Measurements from ENCODE around the gene RNF169.

DNA sequence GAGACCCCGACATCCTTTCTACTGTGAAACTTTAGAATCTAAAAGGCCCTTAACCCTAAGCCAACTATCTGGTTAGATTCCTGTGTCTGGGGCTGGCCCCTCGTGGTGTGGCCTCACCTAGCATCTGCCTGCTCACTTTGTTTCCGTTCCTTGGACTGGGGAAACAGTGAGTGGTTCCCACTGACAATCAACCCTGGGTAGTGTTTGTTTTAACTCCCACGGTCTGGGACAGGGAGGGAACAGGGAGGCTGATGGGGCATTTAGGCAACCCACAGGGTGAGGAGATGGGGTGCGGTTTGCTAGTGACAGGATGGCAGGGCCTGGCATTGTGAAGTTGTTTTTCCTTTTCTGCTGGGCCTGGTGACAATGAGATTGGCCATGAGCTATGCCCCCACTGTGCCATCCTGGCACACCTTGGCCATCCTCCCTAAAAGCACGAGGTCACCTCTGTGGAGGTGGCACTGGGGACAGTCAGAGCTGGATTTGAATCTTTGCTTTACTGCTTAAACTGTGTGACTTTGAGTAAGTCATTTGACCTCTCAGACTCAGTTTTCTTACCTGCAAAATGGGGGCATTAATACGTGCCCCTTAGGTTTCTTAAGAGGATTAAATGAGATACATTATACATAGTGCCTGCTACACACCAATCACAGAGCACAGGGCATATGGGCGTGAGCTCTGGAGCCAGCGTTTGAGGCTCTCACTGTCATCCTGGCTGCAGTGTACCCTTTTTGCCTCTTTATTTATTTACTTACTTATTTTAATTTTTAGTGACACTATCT is 48.8 kb upstream of the RNF169 start:
- TF ChIP-seq, protein P1, sequence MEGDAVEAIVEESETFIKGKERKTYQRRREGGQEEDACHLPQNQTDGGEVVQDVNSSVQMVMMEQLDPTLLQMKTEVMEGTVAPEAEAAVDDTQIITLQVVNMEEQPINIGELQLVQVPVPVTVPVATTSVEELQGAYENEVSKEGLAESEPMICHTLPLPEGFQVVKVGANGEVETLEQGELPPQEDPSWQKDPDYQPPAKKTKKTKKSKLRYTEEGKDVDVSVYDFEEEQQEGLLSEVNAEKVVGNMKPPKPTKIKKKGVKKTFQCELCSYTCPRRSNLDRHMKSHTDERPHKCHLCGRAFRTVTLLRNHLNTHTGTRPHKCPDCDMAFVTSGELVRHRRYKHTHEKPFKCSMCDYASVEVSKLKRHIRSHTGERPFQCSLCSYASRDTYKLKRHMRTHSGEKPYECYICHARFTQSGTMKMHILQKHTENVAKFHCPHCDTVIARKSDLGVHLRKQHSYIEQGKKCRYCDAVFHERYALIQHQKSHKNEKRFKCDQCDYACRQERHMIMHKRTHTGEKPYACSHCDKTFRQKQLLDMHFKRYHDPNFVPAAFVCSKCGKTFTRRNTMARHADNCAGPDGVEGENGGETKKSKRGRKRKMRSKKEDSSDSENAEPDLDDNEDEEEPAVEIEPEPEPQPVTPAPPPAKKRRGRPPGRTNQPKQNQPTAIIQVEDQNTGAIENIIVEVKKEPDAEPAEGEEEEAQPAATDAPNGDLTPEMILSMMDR (IDR thresholded peaks at IDR 0.05) = no peak
- peak; percentile 1 for TF ChIP-seq POLR2A (IDR thresholded peaks at IDR 0.05)
